Breast epithelium (tissue), 4 donors: ENCODE data around the gene CTRB1. TPM values are rescaled to one million over a fixed set of nuclear protein-coding genes. Genes with fewer than 3 reads are reported as not detected.

Experiments used
- DNase-seq, 2 donors: peaks; one replicate each; pipeline ENCODE4 v3.0.0-alpha.2; 2019; ENCODE audit warnings: low spot score in 2 of 2
- H3K27ac ChIP-seq, 2 donors: fragments of 200-600 bp; sonication (generic) in 1 of 2; one replicate each; pipeline ENCODE4 v1.5.1; 2016 to 2019; ENCODE audit warnings: mild to moderate bottlenecking in 1 of 2
- H3K27me3 ChIP-seq, 2 donors: fragments of 200-600 bp; sonication (generic) in 1 of 2; one replicate each; pipeline versions ENCODE4 v1.5.1 to v1.6.0; 2017 to 2019; ENCODE audit warnings: control low read depth in 1 of 2, mild to moderate bottlenecking in 1 of 2
- H3K36me3 ChIP-seq: fragments of 200-600 bp; one replicate; pipeline ENCODE4 v1.5.1; 2019
- H3K4me1 ChIP-seq, 2 donors: fragments of 200-600 bp; sonication (generic); one replicate each; pipeline ENCODE4 v1.5.1; 2016 to 2019; ENCODE audit warnings: control low read depth in 1 of 2
- H3K4me3 ChIP-seq, 3 donors: fragments of 200-600 bp; sonication (generic); 1 replicate in 2 of 3; 2 replicates in 1 of 3; pipeline ENCODE4 v1.5.1; 2016 to 2019; ENCODE audit warnings: mild to moderate bottlenecking in 3 of 3, moderate library complexity in 2 of 3
- H3K9me3 ChIP-seq, 2 donors: fragments of 200-600 bp; sonication (generic) in 1 of 2; one replicate each; pipeline ENCODE4 v1.5.1; 2016 to 2019; ENCODE audit warnings: control low read depth in 1 of 2
- CTCF ChIP-seq, 3 donors: fragments of 450-650 bp; IDR thresholded peaks; one replicate each; pipeline ENCODE4 v1.5.1; 2016 to 2017; ENCODE audit warnings: antibody characterized with exemption in 3 of 3, mild to moderate bottlenecking in 3 of 3, moderate library complexity in 3 of 3
- POLR2A ChIP-seq: fragments of 450-650 bp; IDR thresholded peaks from one replicate; pipeline ENCODE4 v1.6.1; 2016; ENCODE audit warnings: antibody characterized with exemption, mild to moderate bottlenecking, moderate library complexity
- POLR2AphosphoS5 ChIP-seq, 3 donors: sonication (generic); formaldehyde crosslinking; IDR thresholded peaks; one replicate each; pipeline ENCODE4 v1.6.1; 2017; ENCODE audit warnings: antibody characterized with exemption in 3 of 3
- intact Hi-C: fragments of 100-400 bp; cut with DNase I; formaldehyde crosslinking; loops from one replicate; pipeline ENCODE4 v1.15.1; 2023; ENCODE audit warnings: low total_unique reads
- total RNA-seq, 3 donors: library from RNA; depleted of rRNA; stranded (reverse); fragments of >200 nt; gene quantifications; one replicate each; pipeline ENCODE4 v1.1.0, GENCODE V29; 2016

CTRB1 gene
- total RNA-seq, 3 donors from 2014 or later = not detected

GRCh38 chr16:75254359-75254837 is 35.6 kb downstream of the CTRB1 start:
- peak overlapping the region; percentile 71 to 93 for H3K27ac ChIP-seq
- peaks cover 48 to 60% of the 10 kb centered on the region in 2 donors for H3K4me1 ChIP-seq
- DNase-seq = peak in 1 of 2 donors; percentile 68
- no peak for TF ChIP-seq POLR2A
- TF ChIP-seq CTCF (IDR thresholded peaks at IDR 0.05) = no peak
- no peak for TF ChIP-seq POLR2AphosphoS5 (IDR thresholded peaks at IDR 0.05)
- intact Hi-C loops = loop anchor here (10.0 kb wide), 1 partner anchor 130 kb away; no protein-coding TSS in a partner anchor
- H3K27me3 ChIP-seq = no peaks in the 10 kb centered on the region
- H3K4me3 ChIP-seq = peak overlapping the region in 1 of 3 donors; percentile 20
- no peaks in the 10 kb centered on the region for H3K9me3 ChIP-seq
- no peaks in the 10 kb centered on the region for H3K36me3 ChIP-seq

- peak overlapping the region in 1 of 3 donors; percentile 45 for H3K4me3 ChIP-seq
- H3K9me3 ChIP-seq = no peaks in the 10 kb centered on the region
- TF ChIP-seq CTCF (IDR thresholded peaks at IDR 0.05) (no peak), POLR2AphosphoS5 (IDR thresholded peaks at IDR 0.05) (no peak), POLR2A (no peak)
- no peaks in the 10 kb centered on the region for H3K36me3 ChIP-seq
- H3K27ac ChIP-seq = peak overlapping the region; percentile 71 to 93
- no peak for DNase-seq
- peaks cover 40 to 60% of the 10 kb centered on the region in 2 donors for H3K4me1 ChIP-seq
- no peaks in the 10 kb centered on the region for H3K27me3 ChIP-seq
- intact Hi-C loops = loop anchor here (10.0 kb wide), 1 partner anchor 129 kb away; no protein-coding TSS in a partner anchor
Observed at GRCh38 chr16:75256059-75256571, 37.3 kb downstream of the CTRB1 start.

DNA sequence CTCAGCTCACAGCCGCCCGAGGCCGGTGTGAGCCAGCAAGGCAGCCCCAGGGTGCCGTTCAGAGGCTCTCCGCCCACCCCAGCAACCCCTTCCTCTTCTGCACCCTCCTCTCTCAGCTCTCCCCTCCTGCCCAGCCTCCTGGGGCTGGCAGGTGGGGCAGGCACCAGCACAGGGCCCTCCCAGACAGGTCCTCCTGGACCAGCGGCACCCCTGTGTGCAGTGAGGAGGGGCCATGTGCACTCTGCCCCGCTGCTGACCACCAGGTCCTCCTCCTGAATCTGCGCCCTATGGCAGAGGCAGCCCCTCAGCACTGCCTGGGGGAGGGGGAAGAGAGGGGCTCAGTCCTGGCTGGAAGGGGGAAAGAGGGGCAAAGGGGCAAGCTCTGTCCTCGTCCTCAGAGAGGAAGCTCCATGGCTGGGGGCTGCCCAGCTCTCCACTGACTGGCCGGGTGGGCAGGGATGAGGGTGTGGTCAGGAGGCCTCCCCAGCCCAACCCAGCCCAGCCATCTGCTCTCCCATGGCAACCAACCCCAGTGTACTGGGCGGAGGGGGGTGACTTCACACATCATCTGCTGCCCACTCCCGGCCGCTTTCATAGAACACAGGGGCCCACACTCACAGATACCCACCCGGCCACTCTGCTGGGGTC is 38.0 kb downstream of the CTRB1 start:
- TF ChIP-seq POLR2A (no peak), CTCF (IDR thresholded peaks at IDR 0.05) (no peak), POLR2AphosphoS5 (IDR thresholded peaks at IDR 0.05) (no peak)
- Histone ChIP-seq H3K27me3 (no peaks in the 10 kb centered on the region), H3K9me3 (no peaks in the 10 kb centered on the region), H3K4me3 (peak overlapping the region in 1 of 3 donors; percentile 45), H3K27ac (peak overlapping the region; percentile 71 to 93), H3K36me3 (no peaks in the 10 kb centered on the region), H3K4me1 (peaks cover 39 to 59% of the 10 kb centered on the region in 2 donors)
- no peak for DNase-seq
- intact Hi-C loops = loop anchor here (10.0 kb wide), 1 partner anchor 128 kb away; no protein-coding TSS in a partner anchor

GRCh38 chr16:75257886-75258806 is 39.4 kb downstream of the CTRB1 start:
- TF ChIP-seq CTCF (IDR thresholded peaks at IDR 0.05) = no peak
- TF ChIP-seq POLR2AphosphoS5 (IDR thresholded peaks at IDR 0.05) = no peak
- no peak for TF ChIP-seq POLR2A
- H3K9me3 ChIP-seq = no peaks in the 10 kb centered on the region
- H3K4me1 ChIP-seq = peaks cover 33 to 46% of the 10 kb centered on the region in 2 donors
- H3K4me3 ChIP-seq = no peak overlapping the region
- no peaks in the 10 kb centered on the region for H3K27me3 ChIP-seq
- no peaks in the 10 kb centered on the region for H3K36me3 ChIP-seq
- intact Hi-C loops = loop anchor here (10.0 kb wide), 1 partner anchor 127 kb away; no protein-coding TSS in a partner anchor
- DNase-seq = no peak
- H3K27ac ChIP-seq = peak overlapping the region; percentile 32 to 71
